GM19023 (cell line): ENCODE results near the gene ZBTB37.
"Not testable (repeated sequence)": the region's sequence is repeated elsewhere in the genome, so short reads cannot be mapped to it uniquely, and the experiment has no call there.

ENCODE experiments used
- ATAC-seq: cut with Tn5 transposase; IDR thresholded peaks from one replicate; pipeline ENCODE4 v1.9.1; 2021; ENCODE audit warnings: mild to moderate bottlenecking, moderate library complexity; ENCODE audit not compliant: unreplicated experiment

The ZBTB37 gene

GRCh38 chr1:173868266-173869020 is at the start of gene ZBTB37:
Gene ZBTB37 (plus strand): TSS chr1:173868380. CDS start chr1:173870226, 1,846 bp downstream.
- ATAC-seq: peak; percentile 66

- ATAC-seq: no peak
Observed at GRCh38 chr1:173818459-173818858, 49.7 kb upstream of the ZBTB37 start.

GRCh38 chr1:173821680-173822079 is 46.5 kb upstream of the ZBTB37 start:
- no peak for ATAC-seq

- peak; percentile 43 for ATAC-seq
Observed at GRCh38 chr1:173823781-173824314, 44.3 kb upstream of the ZBTB37 start.

GRCh38 chr1:173824315-173825081 is 43.7 kb upstream of the ZBTB37 start, which contains the start of the genes CENPL and DARS2:
Gene CENPL (minus strand): TSS chr1:173824883. CDS start chr1:173811299, 13,584 bp downstream.
Gene DARS2 (plus strand): TSS chr1:173824673. CDS start chr1:173825230, 557 bp downstream.
- peak; percentile 82 for ATAC-seq

- ATAC-seq: no peak
Observed at GRCh38 chr1:173827611-173828010, 40.6 kb upstream of the ZBTB37 start.

- no peak for ATAC-seq
Observed at GRCh38 chr1:173832748-173833147, 35.4 kb upstream of the ZBTB37 start.

- ATAC-seq: no peak
Observed at GRCh38 chr1:173852105-173852504, 16.1 kb upstream of the ZBTB37 start.

GRCh38 chr1:173853074-173853473 is 15.1 kb upstream of the ZBTB37 start:
- ATAC-seq: no peak

- ATAC-seq: no peak
Observed at GRCh38 chr1:173856014-173856413, 12.2 kb upstream of the ZBTB37 start.

- no peak for ATAC-seq
Observed at GRCh38 chr1:173856903-173857302, 11.3 kb upstream of the ZBTB37 start.

GRCh38 chr1:173857363-173857917 is 10.7 kb upstream of the ZBTB37 start:
- ATAC-seq: no peak

- ATAC-seq: not testable (repeated sequence)
Observed at GRCh38 chr1:173859547-173859946, 8.6 kb upstream of the ZBTB37 start.

GRCh38 chr1:173860065-173860464 is 8.1 kb upstream of the ZBTB37 start:
- no peak for ATAC-seq

GRCh38 chr1:173861731-173862145 is 6.4 kb upstream of the ZBTB37 start:
- ATAC-seq: no peak

GRCh38 chr1:173862146-173862768 is 5.9 kb upstream of the ZBTB37 start:
- ATAC-seq: not testable (repeated sequence)

GRCh38 chr1:173862769-173863223 is 5.4 kb upstream of the ZBTB37 start:
- no peak for ATAC-seq

GRCh38 chr1:173863224-173864161 is 4.7 kb upstream of the ZBTB37 start:
- no peak for ATAC-seq

- ATAC-seq: no peak
Observed at GRCh38 chr1:173864179-173864867, 3.9 kb upstream of the ZBTB37 start.
